ENCODE data around the gene EVI2A.

The EVI2A gene, protein sequence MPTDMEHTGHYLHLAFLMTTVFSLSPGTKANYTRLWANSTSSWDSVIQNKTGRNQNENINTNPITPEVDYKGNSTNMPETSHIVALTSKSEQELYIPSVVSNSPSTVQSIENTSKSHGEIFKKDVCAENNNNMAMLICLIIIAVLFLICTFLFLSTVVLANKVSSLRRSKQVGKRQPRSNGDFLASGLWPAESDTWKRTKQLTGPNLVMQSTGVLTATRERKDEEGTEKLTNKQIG

GRCh38 chr17:31321481-31321880, at the start of gene EVI2A:
TSS of gene EVI2A (minus strand) at chr17:31321622. CDS start at chr17:31319013, 2,609 bp downstream.
- TF ChIP-seq, protein P1, sequence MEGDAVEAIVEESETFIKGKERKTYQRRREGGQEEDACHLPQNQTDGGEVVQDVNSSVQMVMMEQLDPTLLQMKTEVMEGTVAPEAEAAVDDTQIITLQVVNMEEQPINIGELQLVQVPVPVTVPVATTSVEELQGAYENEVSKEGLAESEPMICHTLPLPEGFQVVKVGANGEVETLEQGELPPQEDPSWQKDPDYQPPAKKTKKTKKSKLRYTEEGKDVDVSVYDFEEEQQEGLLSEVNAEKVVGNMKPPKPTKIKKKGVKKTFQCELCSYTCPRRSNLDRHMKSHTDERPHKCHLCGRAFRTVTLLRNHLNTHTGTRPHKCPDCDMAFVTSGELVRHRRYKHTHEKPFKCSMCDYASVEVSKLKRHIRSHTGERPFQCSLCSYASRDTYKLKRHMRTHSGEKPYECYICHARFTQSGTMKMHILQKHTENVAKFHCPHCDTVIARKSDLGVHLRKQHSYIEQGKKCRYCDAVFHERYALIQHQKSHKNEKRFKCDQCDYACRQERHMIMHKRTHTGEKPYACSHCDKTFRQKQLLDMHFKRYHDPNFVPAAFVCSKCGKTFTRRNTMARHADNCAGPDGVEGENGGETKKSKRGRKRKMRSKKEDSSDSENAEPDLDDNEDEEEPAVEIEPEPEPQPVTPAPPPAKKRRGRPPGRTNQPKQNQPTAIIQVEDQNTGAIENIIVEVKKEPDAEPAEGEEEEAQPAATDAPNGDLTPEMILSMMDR (IDR thresholded peaks at IDR 0.05) = no peak
- Histone ChIP-seq H3K27ac (no peak within 1 kb of the TSS), H3K9me3 (ENCODE audit: control insufficient read depth, low read length) (no peaks in the 10 kb centered on the region), H3K36me3 (ENCODE audit: control insufficient read depth, insufficient read depth, low read length) (no peaks in the 10 kb centered on the region), H2AFZ (no peak within 1 kb of the TSS), H3K9ac (no peak within 1 kb of the TSS), H3K27me3 (ENCODE audit: control insufficient read depth, insufficient read depth, low read length) (no peaks in the 10 kb centered on the region), H3K4me3 (ENCODE audit: low read depth, low read length) (peak within 1 kb of the TSS; percentile 27), H3K4me2 (ENCODE audit: low read length) (no peak within 1 kb of the TSS), H3K4me1 (no peaks in the 10 kb centered on the region), H3K79me2 (no peaks in the 10 kb centered on the region)

- Histone ChIP-seq H3K4me1 (no peaks in the 10 kb centered on the region), H2AFZ (no peak overlapping the region), H3K27ac (no peak overlapping the region), H3K9me3 (ENCODE audit: control insufficient read depth, low read length) (no peaks in the 10 kb centered on the region), H3K4me2 (ENCODE audit: low read length) (no peak overlapping the region), H3K79me2 (no peaks in the 10 kb centered on the region), H3K36me3 (ENCODE audit: control insufficient read depth, insufficient read depth, low read length) (no peaks in the 10 kb centered on the region), H3K9ac (no peak overlapping the region), H3K4me3 (ENCODE audit: low read depth, low read length) (no peak overlapping the region), H3K27me3 (ENCODE audit: control insufficient read depth, insufficient read depth, low read length) (no peaks in the 10 kb centered on the region)
- TF ChIP-seq, protein P1 (IDR thresholded peaks at IDR 0.05) = no peak
Observed at GRCh38 chr17:31369266-31369665, 47.8 kb upstream of the EVI2A start.

DNA sequence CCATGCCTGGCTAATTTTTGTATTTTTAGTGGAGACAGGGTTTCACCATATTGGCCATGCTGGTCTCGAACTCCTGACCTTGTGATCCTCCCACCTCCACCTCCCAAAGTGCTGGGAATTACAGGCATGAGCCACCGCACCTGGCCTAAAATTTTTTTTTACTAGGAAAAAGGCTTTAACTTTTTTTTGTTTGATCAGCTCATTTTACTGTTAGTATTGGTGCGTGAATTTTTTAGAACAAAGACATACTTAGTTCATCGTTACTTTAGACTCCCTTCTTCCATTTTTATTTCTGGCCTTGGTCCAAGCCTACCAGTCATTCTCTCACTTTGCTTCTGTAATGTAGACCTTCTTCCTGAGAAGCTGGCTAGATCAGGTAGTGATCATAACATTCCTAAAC, 44.7 kb upstream of the EVI2A start:
- no peak overlapping the region for H2AFZ ChIP-seq
- H3K79me2 ChIP-seq = no peaks in the 10 kb centered on the region
- no peaks in the 10 kb centered on the region for H3K27me3 ChIP-seq (ENCODE audit: control insufficient read depth, insufficient read depth, low read length)
- no peak overlapping the region for H3K4me3 ChIP-seq (ENCODE audit: low read depth, low read length)
- H3K9ac ChIP-seq = no peak overlapping the region
- TF ChIP-seq, protein P1 (IDR thresholded peaks at IDR 0.05) = no peak
- H3K27ac ChIP-seq = no peak overlapping the region
- H3K4me1 ChIP-seq = no peaks in the 10 kb centered on the region
- no peak overlapping the region for H3K4me2 ChIP-seq (ENCODE audit: low read length)
- H3K9me3 ChIP-seq (ENCODE audit: control insufficient read depth, low read length) = no peaks in the 10 kb centered on the region
- no peaks in the 10 kb centered on the region for H3K36me3 ChIP-seq (ENCODE audit: control insufficient read depth, insufficient read depth, low read length)

DNA sequence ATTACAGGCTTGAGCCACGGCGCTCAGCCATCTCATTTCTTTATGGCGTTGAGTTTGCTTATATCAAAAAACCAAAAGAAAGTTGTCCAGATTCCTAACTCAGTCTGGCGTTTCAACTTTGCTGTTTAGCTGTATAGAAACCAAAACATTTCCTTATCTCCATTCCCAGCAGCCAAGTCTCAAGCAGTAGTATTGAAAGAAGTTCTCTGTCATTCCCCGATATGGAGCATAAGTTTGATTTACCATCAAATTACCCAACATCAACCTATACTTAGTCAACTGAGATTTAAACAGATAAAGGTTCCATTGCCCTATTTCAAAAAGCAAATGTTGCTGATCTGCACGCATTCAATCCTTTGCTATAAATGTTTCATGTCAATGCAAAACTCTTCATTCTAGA, 42.6 kb upstream of the EVI2A start:
- no peaks in the 10 kb centered on the region for H3K79me2 ChIP-seq
- H3K4me1 ChIP-seq = no peaks in the 10 kb centered on the region
- H2AFZ ChIP-seq = no peak overlapping the region
- H3K9ac ChIP-seq = no peak overlapping the region
- TF ChIP-seq, protein P1 (IDR thresholded peaks at IDR 0.05) = no peak
- H3K27ac ChIP-seq = no peak overlapping the region
- no peak overlapping the region for H3K4me3 ChIP-seq (ENCODE audit: low read depth, low read length)
- H3K4me2 ChIP-seq (ENCODE audit: low read length) = no peak overlapping the region
- H3K36me3 ChIP-seq (ENCODE audit: control insufficient read depth, insufficient read depth, low read length) = no peaks in the 10 kb centered on the region
- no peaks in the 10 kb centered on the region for H3K27me3 ChIP-seq (ENCODE audit: control insufficient read depth, insufficient read depth, low read length)
- H3K9me3 ChIP-seq (ENCODE audit: control insufficient read depth, low read length) = no peaks in the 10 kb centered on the region

GRCh38 chr17:31357839-31358394, 36.5 kb upstream of the EVI2A start:
- H2AFZ ChIP-seq = no peak overlapping the region
- H3K9me3 ChIP-seq (ENCODE audit: control insufficient read depth, low read length) = no peaks in the 10 kb centered on the region
- no peak overlapping the region for H3K9ac ChIP-seq
- TF ChIP-seq, protein P1 (IDR thresholded peaks at IDR 0.05) = no peak
- H3K27ac ChIP-seq = no peak overlapping the region
- no peaks in the 10 kb centered on the region for H3K36me3 ChIP-seq (ENCODE audit: control insufficient read depth, insufficient read depth, low read length)
- H3K4me3 ChIP-seq (ENCODE audit: low read depth, low read length) = no peak overlapping the region
- no peak overlapping the region for H3K4me2 ChIP-seq (ENCODE audit: low read length)
- no peaks in the 10 kb centered on the region for H3K27me3 ChIP-seq (ENCODE audit: control insufficient read depth, insufficient read depth, low read length)
- H3K4me1 ChIP-seq = no peaks in the 10 kb centered on the region
- no peaks in the 10 kb centered on the region for H3K79me2 ChIP-seq
